PFSK-1 (cell line): ENCODE measurements around the gene AMPD2.

Experiments
- FOXP2 ChIP-seq: optimal IDR thresholded peaks from 2 replicates; pipeline ENCODE3; 2011; ENCODE audit warnings: borderline replicate concordance, control low read depth, inconsistent platforms; ENCODE audit not compliant: insufficient read depth; ENCODE audit errors: extremely low read length, extremely low read depth
- POLR2AphosphoS5 ChIP-seq: IDR thresholded peaks from 2 replicates; pipeline ENCODE4 v1.6.1; 2012; ENCODE audit warnings: low read depth, mild to moderate bottlenecking, control low read depth, low read length, moderate library complexity
- REST ChIP-seq, 2 experiments: IDR thresholded peaks; 2 replicates each; pipeline versions ENCODE4 v1.6.1 to v1.8.0; 2011 to 2012; ENCODE audit warnings: low read depth in 2 of 2, low read length in 2 of 2, control low read depth in 1 of 2, inconsistent platforms in 1 of 2, mild to moderate bottlenecking in 1 of 2, moderate library complexity in 1 of 2; ENCODE audit not compliant: insufficient read depth in 1 of 2
- SIN3A ChIP-seq: IDR thresholded peaks from 2 replicates; pipeline ENCODE4 v1.6.1; 2012; ENCODE audit warnings: mild to moderate bottlenecking, low read length, moderate library complexity, borderline replicate concordance; ENCODE audit not compliant: insufficient read depth
- TAF1 ChIP-seq: IDR thresholded peaks from 2 replicates; pipeline ENCODE4 v1.6.1; 2012; ENCODE audit warnings: low read length, control low read depth, borderline replicate concordance; ENCODE audit not compliant: insufficient read depth

- no peak for TF ChIP-seq SIN3A
- no peak for TF ChIP-seq REST (IDR thresholded peaks at IDR 0.05; ENCODE audit: insufficient read depth in 1 of 2, low read depth in 2 of 2, low read length in 2 of 2)
- TF ChIP-seq POLR2AphosphoS5 = no peak
- no peak for TF ChIP-seq TAF1
- no peak for TF ChIP-seq FOXP2
These were observed 45.0 kb downstream of the AMPD2 start for GRCh38 chr1:109664671-109665070.
